K562 (cell line): ENCODE measurements around the gene PMFBP1.

Experiments
- KLF10 ChIP-seq: fragments of 250-450 bp; sonication (Bioruptor Pico); IDR thresholded peaks from 2 replicates; pipeline ENCODE4 v1.6.1; 2021; ENCODE audit warnings: matching md5 sums
- POLR2A ChIP-seq: fragments of 450-650 bp; conservative IDR thresholded peaks from 2 replicates; pipeline ENCODE4 v1.6.1; 2016
- TRIM28 ChIP-seq: fragments of 450-650 bp; IDR thresholded peaks from 2 replicates; pipeline ENCODE4 v1.6.1; 2017
- ZNF121 ChIP-seq: sonication (generic); formaldehyde crosslinking; conservative IDR thresholded peaks from 2 replicates; pipeline ENCODE4 v1.8.0; 2022; ENCODE audit warnings: missing genetic modification reagents

DNA sequence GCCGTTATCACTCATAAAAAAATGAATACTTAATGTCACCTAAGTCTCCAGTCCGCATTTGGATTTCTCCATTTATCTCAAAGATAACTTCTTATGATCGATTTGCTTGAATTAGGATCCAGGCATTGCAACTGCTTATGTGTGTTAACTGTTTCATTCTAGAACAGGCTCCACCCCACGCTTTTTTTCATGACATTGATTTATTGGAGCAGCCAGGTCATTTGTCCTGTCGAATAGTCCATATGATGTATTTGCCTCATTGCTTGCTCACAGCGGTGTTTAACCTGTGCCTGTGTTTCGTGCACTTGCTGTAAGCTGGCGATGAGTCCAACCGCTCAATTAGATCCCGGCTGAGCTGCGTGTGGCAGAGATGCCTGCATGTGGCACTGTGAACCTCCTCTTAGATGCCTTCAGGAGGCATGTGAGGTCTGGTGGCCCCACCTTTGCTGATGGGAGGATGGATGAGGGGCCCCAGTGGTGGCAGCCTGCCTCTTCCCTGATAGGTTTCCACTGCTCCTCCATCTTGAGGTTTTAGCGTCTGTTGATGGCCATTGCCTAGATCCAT is 61.9 kb downstream of the PMFBP1 start:
- TF ChIP-seq KLF10 (CRISPR knock-in tag), result no peak
- TF ChIP-seq POLR2A, result no peak
- TF ChIP-seq TRIM28, result no peak
- no peak for TF ChIP-seq ZNF121 (CRISPR knock-in tag)
